ENCODE results near the gene MIEF2.

The MIEF2 gene

DNA sequence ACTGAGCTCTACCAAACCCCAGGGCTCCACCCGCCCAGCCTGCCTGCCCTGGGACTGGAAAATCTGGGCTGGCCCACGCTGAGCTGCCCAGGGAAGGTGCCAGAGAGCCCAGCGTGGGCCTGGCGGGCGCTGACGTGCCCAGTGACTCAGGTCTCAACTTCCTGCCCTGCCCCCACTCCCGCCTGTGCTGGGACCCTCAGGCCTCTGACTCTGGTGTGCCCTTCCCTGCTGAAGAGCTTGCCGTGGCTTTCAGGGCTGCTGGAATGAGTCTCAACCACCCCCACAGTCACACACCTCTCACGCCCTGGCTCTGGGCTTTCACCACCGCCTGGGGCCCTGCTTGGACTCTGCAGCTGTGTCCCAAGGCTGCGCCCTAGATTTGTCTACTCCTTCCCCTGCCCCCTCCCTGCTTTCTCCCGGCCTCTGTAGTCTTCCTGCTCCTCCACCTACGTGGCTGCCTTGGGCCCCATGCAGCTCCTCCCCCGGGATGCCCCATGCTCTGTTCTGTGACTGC, 24.7 kb upstream of the MIEF2 start:
- no peak for DNase-seq

DNA sequence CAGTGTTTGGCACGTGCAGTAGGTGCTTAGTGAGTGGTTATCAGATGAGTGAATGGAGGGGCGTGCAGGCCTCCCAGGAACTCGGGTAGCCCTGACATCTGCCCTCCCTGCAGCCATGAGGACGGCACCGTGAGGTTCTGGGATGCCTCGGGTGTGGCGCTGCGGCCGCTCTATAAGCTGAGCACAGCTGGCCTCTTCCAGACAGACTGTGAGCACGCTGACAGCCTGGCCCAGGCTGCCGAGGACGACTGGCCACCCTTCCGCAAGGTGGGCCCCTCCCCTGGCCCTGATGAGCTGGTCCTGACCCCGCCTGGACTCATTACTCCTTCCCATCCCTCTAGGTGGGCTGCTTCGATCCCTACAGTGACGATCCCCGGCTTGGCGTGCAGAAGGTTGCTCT, 24.0 kb upstream of the MIEF2 start:
- no peak for DNase-seq

DNA sequence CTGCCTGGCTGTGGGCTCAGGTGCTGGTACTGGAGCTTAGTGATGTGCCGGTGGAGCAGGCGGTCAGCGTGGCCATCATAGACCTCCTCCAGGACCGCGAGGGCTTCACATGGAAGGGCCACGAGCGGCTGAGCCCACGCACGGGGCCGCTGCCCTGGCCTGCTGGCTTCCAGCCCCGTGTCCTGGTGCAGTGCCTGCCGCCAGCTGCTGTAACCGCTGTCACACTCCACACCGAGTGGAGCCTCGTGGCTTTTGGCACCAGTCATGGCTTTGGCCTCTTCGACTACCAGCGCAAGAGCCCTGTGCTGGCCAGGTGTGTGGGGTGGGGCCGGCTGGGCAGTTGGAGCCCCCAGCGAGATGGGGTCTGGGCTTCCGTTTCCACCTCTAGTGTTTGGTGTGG, 23.0 kb upstream of the MIEF2 start:
- no peak for DNase-seq

DNA sequence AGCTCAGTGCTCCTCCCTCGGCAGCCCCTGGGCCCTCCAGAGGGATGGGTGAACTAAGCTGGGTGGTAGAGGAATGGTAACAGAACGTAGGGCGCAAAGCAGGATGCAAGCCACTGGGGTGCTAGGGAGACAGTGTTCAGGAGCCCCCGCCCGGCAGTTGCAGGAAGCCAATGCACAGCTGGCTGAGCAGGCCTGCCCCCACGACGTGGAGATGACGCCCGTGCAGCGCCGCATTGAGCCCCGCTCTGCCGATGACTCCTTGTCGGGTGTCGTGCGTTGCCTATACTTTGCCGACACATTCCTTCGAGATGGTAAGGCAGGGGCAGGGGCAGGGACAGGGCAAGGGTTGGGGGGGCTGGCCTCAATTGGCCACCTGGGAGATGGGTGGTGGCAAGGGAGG, 22.2 kb upstream of the MIEF2 start:
- DNase-seq: no peak

DNA sequence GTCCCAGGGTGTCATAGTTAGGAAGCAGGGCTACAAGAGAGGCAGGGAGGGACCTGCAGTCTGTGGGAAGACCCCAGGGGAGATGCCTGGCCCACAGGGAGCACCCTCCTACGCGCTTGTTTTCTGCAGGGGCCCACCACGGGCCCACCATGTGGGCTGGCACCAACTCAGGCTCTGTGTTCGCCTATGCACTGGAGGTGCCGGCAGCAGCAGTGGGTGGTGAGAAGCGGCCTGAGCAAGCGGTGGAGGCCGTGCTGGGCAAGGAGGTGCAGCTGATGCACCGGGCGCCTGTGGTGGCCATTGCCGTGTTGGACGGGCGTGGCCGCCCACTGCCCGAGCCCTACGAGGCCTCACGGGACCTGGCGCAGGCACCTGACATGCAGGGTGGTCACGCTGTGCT, 20.0 kb upstream of the MIEF2 start:
- DNase-seq: no peak

DNA sequence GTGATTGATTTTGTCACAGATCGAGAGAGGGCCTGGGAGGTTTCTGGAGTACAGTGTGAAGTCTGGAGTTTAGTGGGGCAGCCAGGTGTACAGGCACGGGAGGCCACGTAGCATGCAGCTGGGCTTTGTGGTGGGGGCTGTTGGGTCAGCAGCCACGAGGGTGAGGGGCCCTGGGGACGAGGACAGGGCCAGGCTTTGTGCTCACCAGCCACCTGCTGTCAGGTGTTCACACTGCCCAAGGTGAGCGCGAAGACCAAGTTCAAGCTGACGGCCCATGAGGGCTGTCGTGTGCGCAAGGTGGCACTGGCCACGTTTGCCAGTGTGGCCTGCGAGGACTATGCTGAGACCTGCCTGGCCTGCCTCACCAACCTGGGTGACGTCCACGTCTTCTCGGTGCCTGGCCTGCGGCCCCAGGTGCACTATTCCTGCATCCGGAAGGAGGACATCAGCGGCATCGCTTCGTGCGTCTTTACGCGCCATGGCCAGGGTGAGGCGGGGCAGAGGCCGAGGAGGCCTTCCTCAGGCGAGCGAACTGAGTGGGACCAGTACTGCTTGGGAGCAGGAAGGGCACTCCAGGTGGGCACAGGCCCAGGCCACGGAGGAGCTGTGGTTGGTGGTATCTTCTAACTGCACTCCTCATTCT, 19.1 kb upstream of the MIEF2 start:
- DNase-seq: no peak

DNA sequence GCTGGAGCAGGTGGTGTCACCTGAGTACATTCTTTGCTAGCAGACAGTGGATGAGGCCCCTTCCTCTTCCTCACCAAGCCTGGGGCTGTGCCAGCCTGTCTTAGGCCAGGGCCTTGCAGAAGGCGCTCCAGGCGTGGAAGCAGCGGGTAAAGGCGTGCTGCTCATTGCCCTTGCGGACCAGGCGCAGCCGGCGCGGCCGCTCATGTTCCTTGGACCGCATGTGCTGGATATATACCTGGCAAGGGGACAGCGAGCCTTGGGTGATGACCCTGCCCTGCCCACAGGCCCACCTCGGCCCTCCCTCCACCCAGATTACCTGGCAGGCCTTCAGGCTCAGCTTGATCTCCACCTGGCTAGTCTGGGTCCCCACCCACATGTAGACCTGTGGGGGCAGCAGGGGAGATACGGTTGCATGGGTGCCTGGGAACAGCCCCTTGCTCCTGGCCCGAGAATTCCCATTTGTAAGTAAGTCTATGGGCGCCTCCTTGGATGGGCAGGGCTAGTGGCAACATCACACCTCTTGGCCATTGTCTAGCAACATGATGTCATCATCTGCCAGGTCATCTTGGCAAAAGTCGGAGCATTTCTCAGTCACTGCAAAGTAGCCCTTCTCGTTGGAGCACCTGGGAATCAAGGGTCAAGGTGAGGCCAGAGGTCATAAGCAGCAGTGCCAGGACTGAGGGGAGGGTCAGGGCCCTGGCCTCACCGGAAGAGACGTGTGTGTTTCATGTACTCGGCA, 15.3 kb upstream of the MIEF2 start:
- no peak for DNase-seq

DNA sequence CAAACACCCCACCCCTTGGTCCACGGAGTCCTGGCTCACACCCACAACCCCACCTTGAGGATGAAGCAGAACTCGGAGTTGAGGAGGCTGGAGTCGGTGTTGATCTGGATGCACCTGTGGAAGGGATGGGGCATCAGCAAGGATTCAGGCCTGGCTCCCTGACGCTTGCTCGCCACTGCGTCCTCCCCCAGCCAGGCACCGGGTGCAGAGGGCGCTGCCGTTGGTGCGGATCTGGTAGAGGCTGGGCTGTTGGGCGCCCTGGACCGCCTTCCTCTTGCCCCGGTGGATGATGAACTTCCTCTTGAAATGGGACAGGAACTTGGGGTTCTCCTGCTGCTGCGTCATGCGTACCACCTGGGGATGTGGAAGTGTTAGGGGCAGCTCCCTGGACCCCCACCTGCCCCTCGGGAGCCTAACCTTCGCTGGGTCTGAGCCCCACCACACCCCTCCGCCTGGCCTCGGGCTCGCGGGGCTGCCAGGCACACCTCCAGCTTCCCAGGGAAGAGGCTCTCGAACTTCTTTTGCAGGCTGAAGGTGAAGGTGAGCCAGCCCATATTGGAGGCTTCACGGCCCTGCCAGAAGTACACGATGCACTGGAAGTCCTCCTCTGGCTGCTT, 14.2 kb upstream of the MIEF2 start:
- no peak for DNase-seq

DNA sequence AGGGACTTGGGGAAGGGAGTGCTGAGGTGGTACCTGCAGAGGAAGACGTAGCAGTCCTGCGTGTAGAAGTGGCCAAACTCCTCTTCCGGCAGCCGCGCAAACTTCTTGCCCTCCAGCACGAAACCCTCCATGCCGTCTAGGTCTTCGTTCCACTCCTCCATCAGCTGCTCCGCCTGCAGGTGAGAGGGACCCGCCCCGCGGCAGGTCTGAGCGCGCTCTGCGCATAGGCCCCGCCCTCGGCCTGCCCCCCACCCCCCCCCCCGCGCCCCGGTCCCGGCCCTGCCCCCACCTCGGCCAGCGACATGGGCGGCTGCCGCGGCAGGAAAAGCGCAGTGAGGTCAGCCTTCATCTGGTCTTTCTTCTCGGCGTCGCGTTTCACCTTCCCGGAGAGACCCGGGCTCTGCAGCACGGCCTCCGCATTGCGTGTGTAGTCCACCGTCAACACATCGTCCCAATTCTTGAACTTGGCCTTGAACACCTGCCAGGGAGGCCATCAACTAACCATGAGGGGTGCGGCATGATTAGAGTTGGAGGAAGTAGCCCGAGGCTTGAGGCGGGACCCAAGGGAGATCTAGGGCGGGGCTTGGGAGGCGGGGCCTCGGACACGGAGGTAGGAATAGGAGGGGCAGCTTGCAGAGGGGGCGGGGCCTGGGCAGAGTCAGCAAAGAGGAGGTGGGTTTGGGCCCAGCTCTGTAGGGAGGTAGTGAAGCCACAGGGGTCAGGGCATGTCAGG, 13.4 kb upstream of the MIEF2 start:
- DNase-seq: peak; percentile 51

DNA sequence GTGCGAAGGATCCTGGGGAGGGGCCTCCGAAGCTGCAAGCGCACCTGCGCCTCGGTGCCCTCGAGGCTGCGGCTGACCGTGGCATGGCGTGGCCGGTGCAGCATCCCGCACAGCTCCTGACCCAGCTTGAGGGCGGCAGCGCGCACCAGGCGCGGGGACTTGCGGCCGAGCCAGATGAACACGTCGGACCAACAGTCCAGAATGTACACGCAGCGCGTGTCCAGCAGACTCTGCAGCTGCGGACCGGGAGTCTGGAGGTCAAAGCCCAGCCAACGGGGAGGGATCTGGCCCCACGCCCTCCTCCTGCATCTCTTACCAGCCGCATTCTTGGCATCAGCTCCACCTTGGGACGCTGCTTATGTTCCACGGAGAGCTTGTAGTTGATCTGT, 12.9 kb upstream of the MIEF2 start:
- no peak for DNase-seq

DNA sequence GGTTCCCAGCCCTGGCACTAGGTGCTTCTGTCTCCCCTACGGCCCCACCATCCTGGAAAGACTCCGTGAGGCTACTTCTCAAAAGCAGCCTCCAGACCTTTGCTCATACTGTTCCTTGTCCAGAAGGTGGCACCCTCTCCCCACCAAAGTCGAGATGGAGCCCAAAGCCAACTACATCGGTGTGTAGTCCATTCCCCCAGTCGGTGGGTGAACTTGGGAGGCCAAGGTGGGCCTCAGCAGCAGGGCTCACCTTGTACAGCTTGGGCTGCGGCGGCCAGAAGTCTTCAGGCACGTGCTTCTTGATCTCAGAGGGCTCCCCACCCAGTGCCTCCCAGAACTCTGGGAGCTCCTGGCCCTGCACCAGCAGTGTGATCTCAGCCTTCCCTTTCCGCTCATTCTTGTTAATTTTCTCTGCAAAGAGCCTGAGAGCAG, 12.1 kb upstream of the MIEF2 start:
- DNase-seq: peak; percentile 60

DNA sequence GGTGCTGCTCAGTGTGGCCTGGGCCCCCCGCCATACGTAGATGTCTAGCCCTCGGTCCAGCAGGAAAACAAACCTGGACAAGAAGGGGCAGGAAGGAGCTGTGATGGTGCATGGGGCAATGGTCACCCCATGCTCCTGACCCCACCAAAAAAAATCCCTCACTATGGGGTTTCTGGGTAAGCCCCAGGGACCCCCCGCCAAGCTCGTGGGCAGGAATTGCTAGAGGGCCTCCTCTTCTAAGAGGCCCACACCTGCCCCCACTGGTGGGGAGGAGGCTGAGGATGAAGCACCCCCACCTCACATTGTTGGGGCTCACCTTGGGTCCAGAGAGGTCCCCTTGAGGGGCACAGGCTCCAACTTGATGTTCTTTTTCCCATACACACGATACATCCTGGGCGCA, 11.7 kb upstream of the MIEF2 start:
- no peak for DNase-seq

DNA sequence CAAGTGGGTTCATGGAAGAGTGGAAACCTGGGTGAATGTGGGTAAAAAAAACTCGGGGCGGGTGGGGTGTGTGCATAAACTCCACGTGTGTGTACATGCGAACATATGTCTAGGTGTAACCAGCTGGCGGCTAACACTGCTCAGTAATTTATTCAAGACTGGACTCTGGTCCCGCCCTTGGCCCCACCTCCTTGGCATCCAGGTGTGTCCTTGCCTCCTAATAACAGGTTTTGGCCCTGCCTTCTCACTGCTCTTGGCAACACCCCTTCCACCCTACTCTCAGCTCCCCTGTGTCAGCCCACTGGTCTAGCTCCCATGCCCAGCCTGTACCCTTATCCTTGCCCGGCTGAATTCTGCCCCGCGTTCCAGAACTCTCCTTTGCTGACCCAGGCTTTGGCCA, 10.2 kb upstream of the MIEF2 start:
- DNase-seq: peak; percentile 57

DNA sequence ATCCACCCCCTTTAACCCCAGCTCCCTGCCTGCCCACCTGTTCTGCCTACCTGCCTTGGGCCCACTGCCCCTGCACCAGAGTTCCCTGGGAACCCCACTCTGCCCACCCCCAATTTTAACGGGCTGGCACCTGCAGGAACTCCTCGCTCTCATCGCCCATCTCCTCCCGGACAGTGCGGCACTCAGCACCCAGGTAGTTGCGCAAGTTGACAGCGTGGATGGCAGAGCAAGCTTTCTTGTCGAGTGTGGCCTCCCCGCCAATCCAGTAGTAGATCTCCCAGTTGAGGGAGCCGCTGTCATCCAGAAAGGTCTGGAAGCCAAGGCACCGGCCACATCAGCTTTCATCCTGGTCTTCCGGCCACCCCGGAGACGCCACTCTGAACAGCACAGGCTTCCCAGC, 9.8 kb upstream of the MIEF2 start:
- no peak for DNase-seq

DNA sequence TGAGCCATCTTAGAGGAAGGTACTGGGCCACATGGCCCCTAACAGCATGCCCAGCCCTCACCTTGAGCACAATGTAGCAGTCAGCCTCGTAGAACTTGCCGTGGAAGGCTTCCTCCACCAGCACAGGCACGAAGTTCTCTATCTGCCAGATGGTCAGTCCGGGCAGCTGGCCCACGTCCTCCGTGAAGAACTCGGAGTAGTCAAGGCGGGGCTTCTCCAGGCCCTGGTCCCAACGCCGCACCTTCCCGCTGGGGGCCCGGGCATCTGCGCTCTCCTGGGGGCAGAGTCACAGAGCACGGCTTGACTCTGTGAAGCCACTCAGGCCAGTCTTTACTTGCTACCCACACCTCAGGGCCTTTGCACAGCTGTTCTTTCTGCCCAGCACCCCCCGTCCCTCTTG, 9.3 kb upstream of the MIEF2 start:
- DNase-seq: no peak

DNA sequence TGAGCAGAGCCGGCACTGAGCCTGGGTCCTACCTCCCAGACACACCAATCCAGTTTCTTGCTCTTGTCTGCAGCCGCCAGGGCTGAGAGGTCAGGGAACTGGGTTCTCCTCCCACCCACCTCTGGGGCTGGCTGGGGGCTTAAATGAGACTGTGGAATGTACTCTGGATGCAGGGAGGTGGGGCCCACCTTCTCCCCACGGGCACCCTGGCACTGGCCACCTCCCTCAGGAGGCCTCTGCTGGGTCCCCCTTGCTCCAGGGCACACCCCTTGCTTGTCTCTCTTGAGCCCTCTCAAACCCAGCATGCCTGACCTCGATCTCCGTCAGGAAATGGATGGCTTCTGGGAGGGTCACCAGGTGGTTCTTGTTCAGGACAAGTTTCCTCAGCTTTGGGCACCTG, 8.3 kb upstream of the MIEF2 start:
- DNase-seq: no peak

DNA sequence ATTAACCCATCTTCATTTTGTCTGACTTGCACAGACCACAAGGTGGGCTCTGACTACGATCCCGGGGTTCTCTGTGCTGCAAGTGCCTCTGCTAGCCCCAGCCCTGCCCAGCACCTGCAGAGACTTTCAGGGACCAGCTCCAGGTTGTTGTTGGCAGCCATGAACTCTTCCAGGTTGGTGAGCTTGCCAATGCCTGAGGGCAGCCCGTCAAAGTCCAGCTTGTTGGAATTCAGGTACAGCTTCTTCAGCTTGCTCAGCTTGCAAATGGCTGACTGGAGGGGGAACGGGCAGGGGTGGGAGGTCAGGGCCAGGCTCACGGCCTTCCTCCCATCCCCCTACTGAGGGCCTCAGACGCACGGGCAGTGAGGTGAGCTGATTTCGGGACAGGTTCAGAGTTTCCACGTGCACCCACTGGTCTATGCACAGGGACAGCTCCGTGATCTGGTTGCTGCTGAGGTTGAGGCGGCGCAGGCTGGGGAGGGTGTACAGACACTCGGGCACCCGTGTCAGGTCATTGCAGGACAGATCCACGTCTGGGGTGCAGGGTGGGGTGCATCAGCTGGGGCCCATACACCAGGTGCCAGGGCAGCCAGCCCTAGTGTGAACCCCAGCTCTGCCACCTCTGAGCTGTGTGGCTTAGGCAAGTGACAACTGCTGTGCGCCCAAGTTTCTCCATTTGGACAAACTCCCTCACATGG, 7.1 kb upstream of the MIEF2 start:
- no peak for DNase-seq

DNA sequence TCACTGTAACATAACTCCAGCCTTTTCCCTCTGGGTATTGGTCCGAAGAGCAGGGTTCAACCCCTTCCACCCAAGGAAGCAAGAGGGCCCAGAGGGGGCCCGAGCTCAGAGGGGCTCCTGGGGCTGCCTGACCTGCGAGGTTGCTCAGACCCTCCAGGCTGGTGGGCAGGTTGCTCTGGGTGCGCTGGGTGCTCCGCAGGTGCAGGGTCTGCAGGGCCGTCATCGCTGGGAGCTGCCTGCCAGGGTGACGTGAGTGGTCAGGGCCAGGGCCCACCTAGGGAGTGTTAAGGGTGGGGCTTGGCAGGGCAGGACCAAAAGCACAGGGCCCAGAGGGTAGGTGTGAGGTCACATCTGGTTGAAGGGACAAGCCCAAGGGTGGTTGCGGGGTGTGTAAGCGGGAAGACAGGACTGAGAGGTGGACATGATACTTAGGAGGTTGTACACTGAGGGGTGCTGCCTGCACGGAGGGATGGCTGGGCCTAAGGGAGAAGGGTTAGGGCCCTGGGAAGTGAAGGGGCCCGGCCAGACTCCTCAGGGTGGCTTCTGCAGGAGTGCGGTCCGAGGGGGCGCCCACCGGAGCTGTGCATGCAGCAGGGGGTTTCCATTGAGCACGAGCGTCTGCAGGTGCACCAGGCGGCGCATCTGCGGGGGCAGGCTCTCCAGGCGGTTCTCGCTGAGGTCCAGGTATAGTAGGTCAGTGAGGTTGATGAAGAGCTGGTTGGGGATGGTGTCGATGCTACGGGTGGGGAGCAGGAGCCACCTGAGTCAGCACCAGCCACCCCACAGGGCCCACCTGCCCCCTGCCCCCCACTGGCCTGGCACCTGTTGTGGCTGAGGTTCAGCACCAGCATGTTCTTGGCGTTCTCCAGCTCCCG, 6.3 kb upstream of the MIEF2 start:
- no peak for DNase-seq

DNA sequence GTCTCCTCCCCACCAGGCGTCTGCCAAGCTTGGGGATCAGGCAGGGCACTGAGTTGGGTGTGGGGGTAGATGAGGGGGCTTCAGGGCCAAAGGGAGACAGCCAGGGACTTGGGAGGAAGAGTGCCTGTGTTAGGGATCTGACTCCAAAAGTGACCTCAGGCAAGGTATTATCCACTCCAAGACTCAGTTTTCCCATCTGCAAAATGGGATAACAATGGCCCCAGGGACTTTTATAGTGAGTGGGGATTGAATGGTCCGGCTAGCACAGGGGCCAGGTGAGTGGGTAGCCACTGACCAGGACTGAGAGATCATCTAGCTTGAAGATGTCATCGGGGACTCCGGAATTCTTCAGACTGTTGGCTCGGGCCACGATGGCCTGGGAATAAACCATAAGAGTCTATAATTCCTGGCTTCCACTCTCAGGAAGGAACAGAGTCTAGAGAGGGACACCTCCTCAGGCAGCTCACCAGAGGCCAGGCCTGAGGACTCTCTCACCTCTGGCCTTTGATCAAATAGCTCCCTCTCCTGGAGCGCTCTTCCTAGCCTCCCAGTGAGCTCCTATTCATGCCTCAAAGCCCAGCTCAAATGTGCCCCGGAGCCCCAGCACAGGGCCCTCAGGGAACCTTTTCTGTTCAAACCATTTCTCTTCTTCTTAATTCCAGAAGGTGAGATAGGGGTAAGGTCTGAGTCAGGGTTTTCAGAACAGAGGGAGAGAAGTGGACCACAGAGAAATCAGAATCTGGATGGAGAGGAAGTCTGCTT, 5.4 kb upstream of the MIEF2 start:
- no peak for DNase-seq

DNA sequence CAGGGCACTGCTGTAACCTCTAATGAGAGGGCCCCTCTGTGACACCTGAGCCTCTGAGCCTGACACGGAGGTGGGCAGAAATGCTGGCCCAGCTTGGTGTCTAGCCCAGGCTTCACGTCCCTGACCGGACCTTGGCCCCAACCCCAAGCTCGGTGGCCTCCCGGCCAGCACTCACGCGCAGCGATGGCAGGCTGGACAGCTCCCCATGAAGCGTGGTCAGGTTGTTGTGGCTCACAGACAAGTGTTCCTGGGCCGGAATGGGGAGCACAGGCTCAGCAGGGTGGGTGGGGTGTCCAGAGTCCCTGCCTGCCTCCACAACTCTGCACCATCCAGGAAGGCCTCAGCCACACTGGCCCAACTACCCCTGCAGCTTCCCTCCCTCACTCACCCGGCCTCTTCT, 4.1 kb upstream of the MIEF2 start:
- DNase-seq: no peak

DNA sequence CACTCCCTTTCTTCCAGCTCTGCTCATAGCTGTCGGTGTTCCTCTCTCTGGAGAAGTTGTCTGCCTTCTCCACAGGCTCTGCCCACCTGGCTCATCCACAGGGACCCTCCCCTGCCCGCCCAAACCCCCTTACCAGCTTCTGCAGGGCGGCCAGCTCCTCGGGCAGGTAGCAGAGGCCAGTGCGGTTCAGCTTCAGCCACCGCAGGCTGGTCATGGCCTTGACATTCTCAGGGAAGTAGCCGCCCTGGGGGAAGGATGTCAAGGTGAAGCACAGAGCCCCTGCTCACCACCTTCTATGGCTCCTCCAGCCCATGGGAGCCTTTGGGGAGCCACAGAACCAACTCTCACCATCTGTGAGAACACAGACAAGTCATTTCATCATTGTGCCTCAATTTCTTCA, 3.7 kb upstream of the MIEF2 start:
- no peak for DNase-seq
